GM21423 (cell line): Measurements from ENCODE around the gene PLSCR4.
"Not testable (repeated sequence)": the region's sequence is repeated elsewhere in the genome, so short reads cannot be mapped to it uniquely, and the experiment has no call there.

Experiments
- ATAC-seq: cut with Tn5 transposase; IDR thresholded peaks from one replicate; pipeline ENCODE4 v1.9.1; 2021; ENCODE audit warnings: mild to moderate bottlenecking, moderate library complexity; ENCODE audit not compliant: unreplicated experiment

Gene PLSCR4

DNA sequence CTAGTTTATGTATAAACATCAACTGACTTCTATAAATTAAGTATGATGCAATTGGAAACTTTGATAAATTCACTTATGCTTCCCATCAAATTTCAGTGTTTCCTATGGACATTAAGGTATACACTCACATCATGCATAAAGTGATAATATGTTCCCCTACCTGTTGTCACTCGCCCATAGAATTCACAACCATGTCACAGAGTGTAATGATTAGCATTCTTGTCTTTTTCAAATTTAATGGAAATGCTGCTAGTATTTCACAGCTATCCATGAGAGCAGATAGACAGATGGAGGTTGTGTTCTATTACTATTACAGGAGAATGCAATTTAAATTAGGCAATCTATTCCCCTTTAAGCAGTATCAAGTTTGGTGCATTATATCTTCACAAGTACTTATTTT is 984 bp downstream of the PLSCR4 start:
- no peak for ATAC-seq

DNA sequence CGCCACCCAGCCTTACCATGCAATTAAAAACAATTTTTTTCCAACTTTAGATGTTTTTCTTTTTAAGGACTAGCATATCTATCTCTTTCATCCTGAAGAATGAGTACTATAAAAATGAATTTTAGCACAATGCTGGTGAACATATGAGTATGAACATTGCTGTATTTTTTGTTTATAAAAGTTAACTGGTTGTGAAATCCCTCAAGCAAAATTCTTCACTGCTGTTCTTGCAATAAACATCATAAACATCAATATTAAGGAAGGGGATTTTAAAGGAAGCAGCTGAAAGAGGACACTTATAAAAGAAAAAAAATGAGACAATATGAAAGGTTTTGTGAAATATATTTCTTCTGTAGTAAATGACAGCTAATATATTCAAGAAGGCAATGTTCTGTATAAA is 3.0 kb downstream of the PLSCR4 start:
- no peak for ATAC-seq

DNA sequence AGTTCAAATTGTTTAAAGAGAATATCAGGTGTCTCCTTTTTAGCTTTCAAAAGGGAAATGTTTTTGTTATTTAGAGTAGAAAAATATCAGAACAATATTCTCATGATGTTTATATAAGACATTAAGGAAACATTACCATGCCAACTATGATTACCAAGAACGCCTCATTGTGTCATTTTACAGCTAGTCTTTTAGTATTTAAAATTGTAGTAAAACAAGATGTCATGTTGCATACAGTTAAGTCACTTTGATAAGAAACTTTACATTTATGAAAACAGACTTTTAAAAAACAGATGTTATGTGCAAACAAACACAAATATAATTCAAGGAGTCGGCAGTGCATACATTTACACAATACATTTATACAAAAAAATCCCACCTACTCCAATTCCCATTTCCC is 4.4 kb downstream of the PLSCR4 start:
- ATAC-seq, result no peak

- ATAC-seq, result no peak
These were observed 7.3 kb downstream of the PLSCR4 start for GRCh38 chr3:146243559-146243958.

GRCh38 chr3:146241523-146242240 is 9.2 kb downstream of the PLSCR4 start:
- no peak for ATAC-seq

DNA sequence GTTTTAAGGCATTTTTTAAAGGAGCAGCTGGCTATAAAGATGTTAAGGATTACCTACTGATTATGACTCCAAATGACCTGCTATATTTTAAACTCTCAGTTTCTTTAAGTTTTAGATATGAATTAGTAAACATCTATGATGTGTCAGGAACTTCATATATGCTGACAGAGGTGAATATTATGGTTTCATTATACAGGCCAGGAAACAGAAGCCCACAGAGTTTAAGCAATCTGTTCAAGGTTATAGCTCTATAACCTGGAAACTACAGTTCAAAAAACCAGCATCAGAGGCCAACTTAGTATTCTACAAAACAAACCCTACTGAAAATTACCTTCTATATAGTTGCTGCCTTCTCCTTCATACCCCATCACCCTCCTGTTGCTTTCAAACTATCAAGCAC is 17.4 kb downstream of the PLSCR4 start:
- ATAC-seq, result no peak

GRCh38 chr3:146227486-146227885 is 23.4 kb downstream of the PLSCR4 start:
- no peak for ATAC-seq

DNA sequence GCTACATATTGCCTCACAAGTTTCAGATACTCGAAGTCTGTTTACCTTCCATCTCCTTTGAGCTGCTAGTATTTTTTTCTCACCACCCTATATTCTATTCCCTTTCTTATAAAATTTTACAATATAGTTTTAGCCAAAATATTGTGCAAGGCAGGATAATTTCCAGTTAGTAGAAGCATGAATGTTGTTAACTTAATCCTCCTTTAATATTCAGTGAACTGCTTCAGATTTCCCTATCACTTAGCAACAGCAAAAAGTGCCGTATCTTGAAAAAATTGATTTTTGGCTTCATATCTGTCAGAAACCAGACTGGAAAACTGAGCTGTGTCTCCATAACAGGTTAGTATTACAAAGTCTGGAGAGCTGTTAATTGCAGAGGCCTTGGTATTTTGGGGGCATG is 24.0 kb downstream of the PLSCR4 start:
- no peak for ATAC-seq

- not testable (repeated sequence) for ATAC-seq
These were observed 25.4 kb downstream of the PLSCR4 start for GRCh38 chr3:146225458-146225857.

GRCh38 chr3:146223401-146224373 is 27.2 kb downstream of the PLSCR4 start:
- no peak for ATAC-seq

DNA sequence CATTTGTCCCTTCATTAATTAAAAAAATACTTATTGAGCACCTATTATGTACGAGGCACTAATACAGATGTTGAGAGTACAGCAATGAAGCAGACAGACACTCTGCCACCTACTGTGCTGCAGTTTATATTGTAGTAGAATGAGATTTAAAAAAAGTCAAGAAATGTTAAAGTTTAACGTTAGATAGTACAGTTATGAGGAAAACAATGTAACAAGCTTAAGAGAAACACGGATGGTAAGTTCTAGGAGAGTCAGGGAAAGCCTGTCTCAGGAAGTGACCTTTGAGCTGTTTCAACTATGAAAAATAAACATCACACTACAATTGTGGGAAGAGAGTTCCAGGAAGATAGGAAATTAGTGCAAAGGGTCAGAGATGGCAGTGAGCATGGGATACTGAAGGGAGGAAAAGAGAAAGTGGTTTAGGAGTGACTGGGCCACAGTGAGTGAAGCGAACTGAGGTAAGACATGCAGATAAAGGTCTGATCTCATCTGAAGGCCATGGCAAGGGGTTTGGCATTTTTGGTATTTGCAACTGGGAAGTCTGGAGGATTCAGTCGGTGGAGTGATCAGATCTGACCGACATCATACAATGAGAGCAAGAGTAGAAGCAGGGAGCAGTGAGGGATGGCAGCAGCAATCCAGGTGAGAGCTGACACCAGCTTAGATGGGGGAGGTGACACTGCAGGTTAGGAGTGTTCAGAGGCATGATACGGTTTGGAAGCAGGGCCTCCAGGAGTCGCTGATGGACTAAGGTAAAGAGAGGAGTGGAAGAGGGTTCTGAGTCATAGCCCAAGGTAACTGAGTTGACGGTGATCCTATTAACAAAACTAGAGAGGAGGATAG is 28.5 kb downstream of the PLSCR4 start:
- ATAC-seq, result no peak

DNA sequence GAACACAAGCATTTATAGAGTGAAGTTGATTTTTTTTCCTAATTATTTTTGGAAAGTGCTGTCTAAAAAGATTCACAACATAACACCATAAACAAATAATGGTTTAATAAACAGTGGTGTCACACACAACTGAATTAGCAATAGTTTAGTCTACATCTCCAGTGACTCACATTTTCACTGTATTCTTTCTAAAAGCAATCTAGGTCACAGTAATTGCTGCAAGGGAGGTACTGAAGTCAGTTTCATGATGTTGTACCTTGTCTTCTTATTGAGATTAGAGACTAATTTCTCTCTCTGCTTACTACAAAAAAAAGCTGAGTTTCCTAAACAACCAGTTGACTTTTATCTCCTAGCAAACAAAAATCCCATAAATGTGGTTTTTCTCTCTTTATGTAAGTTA is 29.6 kb downstream of the PLSCR4 start:
- no peak for ATAC-seq

DNA sequence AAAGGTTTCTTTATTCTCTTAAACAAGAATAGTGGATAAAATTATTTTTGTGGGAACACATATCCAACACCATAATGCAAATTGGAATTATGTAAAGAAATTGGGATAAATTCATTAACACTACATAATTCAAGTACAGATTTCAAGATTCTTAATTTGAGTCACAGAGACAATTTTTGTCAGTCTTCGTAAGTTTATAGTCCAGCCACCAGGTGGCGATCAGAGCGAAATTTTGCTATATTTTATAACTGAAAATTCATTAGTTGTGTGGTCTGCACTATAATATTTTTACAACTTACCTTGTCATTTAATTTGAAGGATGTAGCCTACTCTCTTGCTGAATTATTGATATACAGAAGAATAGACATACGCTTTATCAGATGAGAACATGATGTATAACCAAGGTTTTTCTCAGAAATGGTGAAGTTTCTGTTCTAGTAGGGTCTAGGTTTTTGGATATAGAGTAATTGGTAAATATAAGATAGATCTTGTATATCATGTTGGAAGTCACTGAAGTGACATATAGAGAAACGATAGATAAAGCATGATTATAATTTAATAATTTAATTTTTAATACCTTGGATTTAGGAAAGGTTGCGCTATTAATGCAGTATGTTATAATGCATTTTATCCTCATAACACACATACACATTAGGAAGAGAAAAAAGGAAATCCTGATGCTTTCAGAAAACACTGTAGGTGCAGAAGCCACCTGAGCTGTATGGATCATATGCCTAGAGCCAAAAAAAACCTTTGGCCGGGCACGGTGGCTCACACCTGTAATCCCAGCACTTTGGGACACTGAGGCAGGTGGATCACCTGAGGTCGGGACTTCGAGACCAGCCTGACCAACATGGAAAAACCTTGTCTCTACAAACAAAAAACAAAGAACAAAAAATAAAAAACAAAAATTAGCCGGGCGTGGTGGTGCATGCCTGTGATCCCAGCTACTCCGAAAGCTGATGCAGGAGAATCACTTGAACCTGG is 31.7 kb downstream of the PLSCR4 start:
- no peak for ATAC-seq

DNA sequence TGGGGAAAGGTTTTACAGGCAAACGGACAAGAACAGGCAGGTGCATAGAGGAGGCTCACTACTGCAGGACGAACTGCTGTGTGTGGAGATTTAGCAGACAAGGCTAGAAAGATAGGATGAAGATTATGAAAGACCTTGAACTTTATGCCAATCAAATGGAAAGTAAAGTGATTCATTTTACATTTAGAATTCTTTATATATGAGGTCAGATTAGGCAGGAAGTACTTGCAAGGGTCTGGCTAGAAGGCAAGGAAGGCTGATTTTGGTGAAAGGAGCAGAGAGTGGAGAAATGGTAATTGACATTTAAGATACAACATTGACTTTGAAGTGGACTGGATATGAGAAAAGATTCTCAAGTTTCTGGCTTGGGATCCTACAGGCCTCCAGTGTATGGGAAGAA is 33.6 kb downstream of the PLSCR4 start:
- no peak for ATAC-seq

GRCh38 chr3:146214493-146214892 is 36.4 kb downstream of the PLSCR4 start:
- ATAC-seq, result no peak

DNA sequence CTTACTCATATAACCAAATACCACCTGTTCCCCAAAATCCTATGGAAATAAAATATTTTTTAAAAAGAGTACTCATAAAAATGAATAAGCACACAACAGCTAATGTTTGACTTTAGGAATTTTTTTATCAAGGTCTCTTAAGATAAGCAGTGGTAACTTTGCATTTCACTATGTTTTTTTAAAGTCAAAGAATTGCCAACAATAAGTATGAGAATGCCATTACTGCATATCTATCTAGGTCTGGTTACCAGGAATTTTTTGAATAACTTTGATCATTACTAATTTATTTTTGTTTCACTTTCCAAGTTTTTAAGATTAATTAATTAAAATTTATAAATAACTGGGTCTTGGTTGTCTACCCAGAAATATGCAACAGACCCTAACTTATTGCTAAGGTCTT is 41.5 kb downstream of the PLSCR4 start:
- no peak for ATAC-seq

- ATAC-seq, result no peak
These were observed 47.1 kb downstream of the PLSCR4 start for GRCh38 chr3:146203776-146204175.

- no peak for ATAC-seq
These were observed 50.3 kb downstream of the PLSCR4 start for GRCh38 chr3:146200461-146201220.

GRCh38 chr3:146199762-146200161 is 51.1 kb downstream of the PLSCR4 start:
- ATAC-seq, result no peak
